ENCODE data around the gene ATP5IF1. TPM values are rescaled to one million over a fixed set of nuclear protein-coding genes. Genes with fewer than 3 reads are reported as not detected.

ATP5IF1 gene
- total and polyA plus RNA-seq, 2 donors (not counting 1 experiment from before 2014, with no cell fraction given), result 88.1 to 128 TPM

DNA sequence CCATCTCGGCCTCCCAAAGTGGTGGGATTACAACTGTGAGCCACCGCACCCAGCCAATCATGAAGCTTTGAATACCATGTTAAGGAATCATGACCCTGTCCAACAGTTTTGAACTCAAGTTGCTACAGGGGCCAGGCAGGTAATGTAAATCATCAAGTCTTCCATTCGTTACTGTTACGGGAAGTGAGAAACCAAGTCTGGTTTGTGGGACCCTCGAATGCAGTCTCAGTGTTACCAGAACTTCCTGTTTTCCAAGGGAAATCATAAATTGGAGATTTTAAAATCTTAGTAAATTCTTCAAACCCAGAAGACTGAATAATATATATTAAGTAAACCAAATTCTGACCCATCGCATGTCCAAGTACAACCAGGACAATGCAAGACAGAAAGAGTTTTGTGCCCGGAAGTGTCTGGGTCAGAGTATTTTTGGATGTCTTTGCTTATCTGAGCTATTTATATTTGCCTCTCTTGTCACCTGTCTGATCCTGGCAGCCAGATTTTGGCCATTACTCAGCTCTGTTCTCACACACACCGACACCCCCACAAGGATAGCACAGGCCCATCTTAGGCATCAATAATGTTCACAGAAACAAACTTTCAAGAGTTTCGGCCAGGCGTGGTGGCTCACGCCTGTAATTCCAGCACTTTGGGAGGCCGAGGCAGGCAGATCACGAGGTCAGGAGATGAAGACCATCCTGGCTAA is 8.8 kb downstream of the ATP5IF1 start:
- Histone ChIP-seq H3K4me1 (ENCODE audit: control insufficient read depth in 2 of 2, insufficient read depth in 2 of 2, low read length in 2 of 2) (peaks cover 43 to 57% of the 10 kb centered on the region in 2 donors), H3K27me3 (replicated peaks in 1 of 4; ENCODE audit: control extremely low read depth in 1 of 4, control insufficient read depth in 3 of 4, insufficient read depth in 4 of 4, low read length in 3 of 4) (no peaks in the 10 kb centered on the region), H4K20me1 (ENCODE audit: control insufficient read depth, insufficient read depth, low read length, poor library complexity, severe bottlenecking) (no peaks in the 10 kb centered on the region), H3K36me3 (replicated peaks in 1 of 2; ENCODE audit: control extremely low read depth in 1 of 2, control insufficient read depth in 1 of 2, extremely low read depth in 1 of 2, insufficient read depth in 2 of 2, low read length in 1 of 2) (peaks cover 0 to 4% of the 10 kb centered on the region in 2 experiments), H3K79me2 (ENCODE audit: control insufficient read depth, insufficient read depth, low read length) (no peaks in the 10 kb centered on the region), H3K27ac (ENCODE audit: low read length in 2 of 2) (peak overlapping the region; percentile 65 to 92), H3K4me3 (ENCODE audit: control extremely low read depth in 1 of 5, extremely low read depth in 1 of 5, insufficient read depth in 1 of 5, low read depth in 2 of 5, low read length in 4 of 5) (peak overlapping the region in 1 of 5 experiments; percentile 16), H2AFZ (ENCODE audit: insufficient read depth, low read depth, low read length, poor library complexity, severe bottlenecking) (peak overlapping the region; percentile 1), H3K9me3 (ENCODE audit: control extremely low read depth in 1 of 3, control insufficient read depth in 2 of 3, insufficient read depth in 1 of 3, low read length in 2 of 3) (no peaks in the 10 kb centered on the region), H3K9ac (ENCODE audit: low read length) (peak overlapping the region; percentile 22), H3K4me2 (replicated peaks; ENCODE audit: low read depth, low read length, poor library complexity, severe bottlenecking) (peak overlapping the region; percentile 51)
- CTCF ChIA-PET, result interaction anchor here (1.0 to 2.1 kb wide), 4 partner anchors 9 to 336 kb away, joined by 3 to 11 read pairs (median 4); partner anchors contain the start of gene ATP5IF1
- intact Hi-C loops (cut with micrococcal nuclease), result loop anchor here (5.0 to 10.0 kb wide), 4 partner anchors 400 to 938 kb away; partner anchors contain the start of genes GMEB1, RNU11, SRSF4 and TAF12
- DNase-seq (peak; percentile 53), ATAC-seq (ENCODE audit: low read depth) (no peak)
- Mint-ChIP-seq H3K27me3 (no peaks in the 10 kb centered on the region), H3K27ac (peak overlapping the region; percentile 94), H3K9me3 (ENCODE audit: insufficient read depth) (no peaks in the 10 kb centered on the region), H3K4me3 (peak overlapping the region; percentile 85), H3K4me1 (peaks cover 54% of the 10 kb centered on the region)
- TF ChIP-seq, protein P1, sequence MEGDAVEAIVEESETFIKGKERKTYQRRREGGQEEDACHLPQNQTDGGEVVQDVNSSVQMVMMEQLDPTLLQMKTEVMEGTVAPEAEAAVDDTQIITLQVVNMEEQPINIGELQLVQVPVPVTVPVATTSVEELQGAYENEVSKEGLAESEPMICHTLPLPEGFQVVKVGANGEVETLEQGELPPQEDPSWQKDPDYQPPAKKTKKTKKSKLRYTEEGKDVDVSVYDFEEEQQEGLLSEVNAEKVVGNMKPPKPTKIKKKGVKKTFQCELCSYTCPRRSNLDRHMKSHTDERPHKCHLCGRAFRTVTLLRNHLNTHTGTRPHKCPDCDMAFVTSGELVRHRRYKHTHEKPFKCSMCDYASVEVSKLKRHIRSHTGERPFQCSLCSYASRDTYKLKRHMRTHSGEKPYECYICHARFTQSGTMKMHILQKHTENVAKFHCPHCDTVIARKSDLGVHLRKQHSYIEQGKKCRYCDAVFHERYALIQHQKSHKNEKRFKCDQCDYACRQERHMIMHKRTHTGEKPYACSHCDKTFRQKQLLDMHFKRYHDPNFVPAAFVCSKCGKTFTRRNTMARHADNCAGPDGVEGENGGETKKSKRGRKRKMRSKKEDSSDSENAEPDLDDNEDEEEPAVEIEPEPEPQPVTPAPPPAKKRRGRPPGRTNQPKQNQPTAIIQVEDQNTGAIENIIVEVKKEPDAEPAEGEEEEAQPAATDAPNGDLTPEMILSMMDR (IDR thresholded peaks at IDR 0.05), result no peak
- no peak for TF ChIP-seq EZH2 (IDR thresholded peaks at IDR 0.05; ENCODE audit: borderline replicate concordance, insufficient read depth, low read depth, low read length, poor library complexity, severe bottlenecking)
- POLR2A ChIA-PET, result interaction anchor here (0.6 to 4.6 kb wide), 3 partner anchors 9 to 680 kb away, joined by 5 to 46 read pairs (median 5); partner anchors contain the start of gene ATP5IF1
- 58% methylated on average over 9 of the region's 13 CpGs for whole genome bisulfite sequencing (ENCODE audit: insufficient coverage)
